Activated T-helper 1 cell treated with Interleukin-2 at 50 U/mL for 16 hours (primary cell): ENCODE data around the gene WNT7B.
A peak's percentile ranks its signal among the peaks of the same experiment; 100 is the strongest.

Experiments used
- DNase-seq: peaks from one replicate; pipeline ENCODE4 v3.0.0-alpha.2; 2020; ENCODE audit warnings: low read depth

The WNT7B gene

GRCh38 chr22:45977003-45977411 lies at the start of gene WNT7B:
Gene WNT7B, minus strand, starts transcription at chr22:45977162. Its CDS starts 408 bp downstream, at chr22:45976754.
- DNase-seq: no peak

- no peak for DNase-seq
Measured at GRCh38 chr22:46025973-46026898, 49.3 kb upstream of the WNT7B start.

DNA sequence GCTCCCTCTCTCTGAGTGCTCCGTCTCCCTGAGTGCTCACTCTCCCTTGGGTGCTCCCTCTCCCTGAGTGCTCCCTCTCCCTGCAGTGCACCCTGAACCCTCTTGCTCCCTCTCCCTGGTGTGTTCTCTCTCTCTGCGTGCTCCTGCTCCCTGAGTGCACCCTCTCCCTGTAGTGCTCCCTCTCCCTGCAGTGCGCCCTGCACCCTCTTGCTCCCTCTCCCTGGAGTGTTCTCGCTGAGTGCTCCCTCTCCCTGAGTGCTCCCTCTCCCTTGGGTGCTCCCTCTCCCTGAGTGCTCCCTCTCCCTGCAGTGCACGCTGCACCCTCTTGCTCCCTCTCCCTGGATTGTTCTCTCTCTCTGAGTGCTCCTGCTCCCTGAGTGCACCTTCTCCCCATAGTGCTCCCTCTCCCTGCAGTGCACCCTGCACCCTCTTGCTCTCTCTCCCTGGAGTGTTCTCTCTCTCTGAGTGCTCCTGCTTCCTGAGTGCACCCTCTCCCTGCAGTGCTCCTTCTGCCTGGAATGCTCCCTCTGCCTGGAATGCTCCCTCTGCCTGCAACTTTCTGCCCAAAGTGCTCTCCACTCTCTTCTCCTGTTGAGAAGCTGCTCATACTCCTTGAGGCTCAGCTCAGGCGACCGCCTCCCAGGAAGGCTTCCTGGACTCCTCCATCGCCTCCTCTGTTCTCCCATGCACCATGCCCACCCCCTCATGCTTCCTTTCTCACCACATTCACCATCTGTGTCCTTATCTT lies 48.4 kb upstream of the WNT7B start:
- DNase-seq: no peak

- DNase-seq: no peak
Measured at GRCh38 chr22:46024136-46024840, 47.3 kb upstream of the WNT7B start.

GRCh38 chr22:46023558-46023981 lies 46.6 kb upstream of the WNT7B start:
- no peak for DNase-seq

DNA sequence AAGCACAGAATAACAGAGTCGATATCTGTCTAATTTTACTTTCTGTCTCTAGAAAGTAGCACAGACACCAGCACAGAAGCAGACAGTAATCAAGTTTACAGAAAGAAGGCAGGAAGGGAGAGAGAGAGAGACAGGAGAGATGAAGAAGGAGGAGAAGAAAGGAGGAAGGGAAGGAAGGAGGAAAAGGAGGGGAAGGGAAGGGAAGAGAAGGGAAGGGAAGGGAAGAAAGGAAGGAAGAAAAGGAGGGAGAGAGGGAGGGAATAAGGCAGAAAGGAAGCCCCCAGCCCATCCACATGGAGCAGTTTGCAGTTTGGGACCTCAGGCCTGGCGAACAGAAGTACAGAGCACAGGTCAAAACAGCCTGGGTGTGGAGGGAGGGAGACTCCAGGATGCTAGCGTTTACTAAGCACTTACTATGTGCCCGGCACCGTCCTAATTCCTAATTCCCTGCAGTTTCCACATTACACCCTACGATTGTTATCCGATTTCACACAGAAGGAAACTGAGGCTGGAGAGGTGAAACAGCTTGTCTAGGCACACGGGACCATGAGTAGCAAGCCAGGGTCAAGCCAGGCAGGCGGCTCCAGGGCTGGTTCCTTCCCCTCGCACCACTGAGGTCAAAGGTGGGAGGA lies 46.0 kb upstream of the WNT7B start:
- DNase-seq: no peak

DNA sequence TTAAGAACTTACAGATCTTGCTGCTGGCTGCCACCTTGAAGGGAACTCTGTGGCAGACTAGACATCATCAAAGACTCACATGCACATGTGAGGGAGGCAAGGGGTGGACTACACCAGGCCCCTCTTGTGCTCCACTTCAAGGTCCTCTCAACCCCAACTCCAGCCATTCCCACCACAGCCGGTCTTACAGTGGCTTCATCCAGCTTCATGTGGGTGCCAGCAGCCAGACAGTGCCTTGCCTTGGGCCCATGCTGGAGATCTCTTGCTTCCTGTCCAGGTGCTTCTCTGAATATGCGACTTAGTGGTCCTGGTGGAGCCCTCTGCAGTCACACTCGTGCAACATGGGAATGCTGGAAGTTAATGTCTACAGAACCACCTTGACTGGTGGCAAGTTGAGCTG lies 44.6 kb upstream of the WNT7B start:
- DNase-seq: no peak

- DNase-seq: no peak
Measured at GRCh38 chr22:46019351-46019750, 42.4 kb upstream of the WNT7B start.

DNA sequence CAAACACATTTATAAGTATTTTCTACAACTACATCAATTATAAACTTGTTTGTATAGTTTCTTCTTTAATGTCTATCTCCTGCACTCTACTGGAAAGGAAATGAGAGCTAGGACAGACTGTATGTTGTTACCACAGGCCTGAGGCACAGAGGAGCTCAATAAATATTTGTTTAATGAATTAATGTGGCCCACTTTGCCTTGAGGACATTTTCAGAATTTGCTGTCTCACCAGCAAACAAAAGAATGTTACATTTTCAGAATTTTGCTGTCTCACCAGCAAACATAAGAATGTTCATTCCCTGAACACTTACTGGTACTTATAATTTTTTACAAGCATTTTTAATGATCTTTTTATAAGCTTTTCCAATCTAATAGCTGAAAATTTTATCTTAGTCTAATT lies 41.9 kb upstream of the WNT7B start:
- no peak for DNase-seq

GRCh38 chr22:46017166-46017565 lies 40.2 kb upstream of the WNT7B start:
- no peak for DNase-seq

DNA sequence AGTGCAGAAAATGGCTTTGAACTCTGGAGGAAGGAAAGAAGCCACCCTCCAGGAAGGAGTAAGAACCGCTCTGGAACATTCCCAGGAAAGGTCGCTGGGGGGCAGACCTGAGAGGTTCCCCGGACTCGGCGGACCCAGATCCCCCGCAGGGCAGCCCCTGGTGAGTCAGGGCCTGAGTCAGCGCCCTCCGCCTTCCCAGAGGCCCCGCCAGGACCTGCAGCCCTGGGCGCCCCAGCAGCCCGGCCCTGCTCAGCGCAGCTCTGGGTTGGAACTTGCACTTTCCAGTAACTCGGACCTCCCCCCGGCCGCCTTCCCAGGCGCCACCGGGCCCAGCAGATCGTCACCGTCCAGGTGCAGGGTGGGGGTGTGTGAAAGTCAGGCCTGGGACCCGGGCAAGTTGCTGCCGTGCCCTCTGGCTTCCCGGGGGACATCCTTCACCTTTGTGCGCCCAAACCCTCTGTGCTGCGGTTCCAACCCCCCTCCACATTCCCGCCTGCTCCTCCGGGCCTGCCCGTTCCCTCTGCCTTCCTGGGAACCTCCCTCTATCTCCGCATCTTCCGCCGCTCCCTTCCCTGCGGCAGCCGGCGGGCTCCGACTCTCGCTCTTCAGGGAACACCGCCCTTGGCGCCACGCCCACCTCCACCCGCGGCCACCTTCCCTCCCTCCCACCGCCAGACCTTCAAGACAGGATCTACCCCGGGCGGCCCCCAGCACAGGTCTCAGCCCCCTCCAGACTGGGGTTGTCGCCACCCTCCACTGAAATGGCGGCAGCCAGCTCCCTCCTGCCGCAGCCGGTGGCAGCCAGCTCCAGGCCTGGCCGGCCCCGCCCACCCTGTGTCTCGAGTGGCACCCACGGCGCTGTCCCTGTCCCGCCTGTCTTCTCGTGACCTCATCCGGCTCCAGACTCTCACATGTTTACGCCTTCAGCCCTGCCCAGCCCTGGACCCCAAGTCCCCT lies 36.8 kb upstream of the WNT7B start:
- DNase-seq: peak; percentile 78

GRCh38 chr22:46012881-46013281 lies 35.9 kb upstream of the WNT7B start:
- DNase-seq: no peak

- DNase-seq: no peak
Measured at GRCh38 chr22:46012182-46012880, 35.4 kb upstream of the WNT7B start.

GRCh38 chr22:46011627-46012181 lies 34.7 kb upstream of the WNT7B start:
- no peak for DNase-seq

- DNase-seq: no peak
Measured at GRCh38 chr22:46010951-46011626, 34.1 kb upstream of the WNT7B start.

DNA sequence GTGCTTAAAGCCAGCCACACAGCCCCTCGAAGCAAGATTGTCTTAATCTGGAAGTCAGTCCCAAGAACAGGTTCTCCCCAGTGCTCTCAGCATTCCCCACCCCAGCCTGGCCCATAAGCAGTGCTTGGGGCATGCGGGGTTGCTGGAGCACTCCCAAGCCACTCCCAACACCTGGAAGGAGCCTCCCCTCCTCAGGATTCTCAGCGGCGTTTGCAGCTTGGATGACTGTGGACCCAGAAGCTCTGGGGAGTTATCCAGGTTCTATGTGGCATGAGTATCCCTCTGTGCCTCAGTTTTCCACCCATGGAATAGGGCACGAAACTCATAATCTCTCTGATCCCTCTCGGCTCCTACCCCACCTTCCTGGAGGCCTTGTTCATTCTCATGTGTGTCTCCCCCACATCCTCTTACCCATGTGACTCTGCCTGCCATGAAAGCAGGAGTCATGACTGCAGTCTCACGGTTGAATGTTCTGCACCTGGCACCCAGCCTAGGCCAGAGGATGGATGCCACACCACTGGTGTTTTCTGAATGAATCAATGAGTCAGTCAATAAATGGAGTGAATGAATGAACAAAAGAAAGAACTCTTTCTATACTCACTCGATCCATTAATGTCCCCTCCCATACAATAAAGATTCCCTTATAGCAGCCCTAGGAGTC lies 33.4 kb upstream of the WNT7B start:
- no peak for DNase-seq

DNA sequence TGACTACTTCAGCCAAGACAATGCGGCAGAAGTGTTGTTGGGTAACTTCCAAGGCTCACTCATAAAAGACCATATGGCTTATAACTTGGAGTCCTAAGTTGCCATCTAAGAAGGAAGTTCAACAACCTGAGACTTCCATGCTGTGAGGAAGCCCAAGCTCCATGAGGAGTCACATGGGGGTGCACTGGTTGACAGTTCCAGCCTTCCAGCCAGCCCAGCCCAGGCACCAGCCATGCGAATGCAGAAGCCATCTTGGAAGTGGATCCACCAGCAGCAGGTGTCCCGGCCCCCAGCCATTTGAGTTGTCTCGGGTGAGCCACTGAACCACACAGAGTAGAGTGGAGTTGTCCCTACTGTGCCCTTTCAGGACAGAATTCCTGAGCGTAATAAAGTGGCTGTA lies 32.8 kb upstream of the WNT7B start:
- DNase-seq: no peak

DNA sequence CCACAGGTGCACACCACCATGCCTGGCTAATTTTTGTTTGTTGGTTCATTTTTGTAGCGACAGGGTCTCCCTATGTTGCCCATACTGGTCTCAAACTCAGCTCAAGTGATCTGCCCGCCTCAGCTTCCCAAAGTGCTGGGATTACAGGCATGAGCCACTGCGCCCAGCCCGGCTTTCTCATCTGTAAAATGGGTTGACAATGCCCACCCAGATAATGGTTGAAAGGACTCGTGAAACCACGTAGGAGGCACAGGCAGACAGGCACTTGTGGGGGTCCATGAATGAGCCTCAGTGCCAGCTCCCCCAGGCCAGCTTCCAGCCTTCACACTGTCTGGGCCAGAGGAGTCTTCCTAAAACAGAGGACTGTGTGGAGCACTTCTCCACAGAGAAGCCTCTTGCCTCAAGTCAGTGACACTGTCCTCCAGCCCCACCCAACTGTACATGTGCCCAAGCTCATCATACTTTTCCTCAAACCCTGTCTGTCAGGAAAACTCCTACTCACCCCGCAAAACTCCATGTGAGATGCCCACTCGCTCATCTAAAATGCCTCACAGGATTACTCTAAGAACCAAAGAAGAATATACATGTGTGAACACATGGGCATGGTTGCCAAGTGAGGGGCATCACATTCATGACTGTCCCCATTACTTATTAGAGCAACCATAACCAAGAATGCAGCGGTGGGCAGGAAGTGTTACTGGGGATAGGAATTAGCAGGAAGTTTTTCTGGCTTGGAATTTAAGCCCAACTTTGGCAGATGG lies 32.1 kb upstream of the WNT7B start:
- DNase-seq: no peak
